NCI-H446 (cell line): ENCODE data around the gene DCAF10.
"Not testable (repeated sequence)": the region's sequence is repeated elsewhere in the genome, so short reads cannot be mapped to it uniquely, and the experiment has no call there.

Source experiments
- DNase-seq, 2 experiments: peaks; one replicate each; lab custom pipeline; 2025; lab: John Stamatoyannopoulos, UW

Gene DCAF10

DNA sequence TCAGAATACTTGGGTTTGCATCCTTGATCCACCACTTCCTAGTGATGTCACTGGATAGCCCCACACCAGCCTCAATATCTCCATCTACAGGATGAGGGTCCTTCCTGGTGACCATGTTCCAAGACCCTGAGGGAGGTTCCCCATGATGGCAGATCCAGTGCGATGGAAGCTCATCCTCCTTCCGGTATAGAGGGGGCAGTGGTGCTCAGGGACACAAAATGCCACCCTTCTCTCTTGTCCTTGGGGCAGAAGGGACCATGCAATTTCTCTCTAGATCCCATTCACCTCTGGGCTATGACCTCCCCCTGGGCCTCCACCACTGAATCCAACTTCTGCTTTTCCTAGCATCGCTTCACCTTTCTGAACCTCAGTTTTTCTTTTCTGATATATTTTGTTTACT, 108.7 kb downstream of the DCAF10 start:
- DNase-seq, result no peak

DNA sequence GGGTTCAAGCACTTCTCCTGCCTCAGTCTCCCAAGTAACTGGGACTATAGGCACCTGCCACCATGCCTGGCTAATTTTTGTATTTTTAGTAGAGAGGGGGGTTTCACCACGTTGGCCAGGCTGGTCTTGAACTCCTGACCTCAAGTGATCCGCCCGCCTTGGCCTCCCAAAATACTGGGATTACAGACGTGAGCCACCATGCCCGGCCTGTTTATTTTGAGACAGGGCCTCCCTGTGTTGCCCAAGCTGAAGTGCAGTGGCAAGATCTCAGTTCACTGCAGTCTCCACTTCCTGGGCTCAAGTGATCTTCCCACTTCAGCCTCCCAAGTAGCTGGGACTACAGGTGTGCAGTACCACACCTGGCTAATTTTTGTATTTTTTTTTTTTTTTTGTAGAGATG, 109.2 kb downstream of the DCAF10 start:
- not testable (repeated sequence) for DNase-seq

DNA sequence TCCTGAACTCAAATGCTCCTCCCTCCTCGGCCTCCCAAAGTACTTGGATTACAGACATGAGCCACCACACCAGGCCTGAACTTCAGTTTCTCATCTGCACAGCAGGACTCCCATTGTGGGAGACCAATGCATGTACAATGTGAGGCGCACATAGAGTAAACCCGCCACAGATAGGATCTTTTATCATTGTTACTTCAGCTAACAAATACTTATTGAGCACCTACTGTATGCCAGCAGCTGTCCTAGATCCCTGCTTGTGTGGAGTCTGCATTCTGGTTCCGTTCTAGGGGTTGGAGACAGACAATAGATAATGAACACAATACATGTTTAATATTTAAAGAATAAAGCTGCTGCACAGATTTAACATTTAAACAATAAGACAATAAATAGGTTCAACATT, 109.7 kb downstream of the DCAF10 start:
- DNase-seq, result no peak

DNA sequence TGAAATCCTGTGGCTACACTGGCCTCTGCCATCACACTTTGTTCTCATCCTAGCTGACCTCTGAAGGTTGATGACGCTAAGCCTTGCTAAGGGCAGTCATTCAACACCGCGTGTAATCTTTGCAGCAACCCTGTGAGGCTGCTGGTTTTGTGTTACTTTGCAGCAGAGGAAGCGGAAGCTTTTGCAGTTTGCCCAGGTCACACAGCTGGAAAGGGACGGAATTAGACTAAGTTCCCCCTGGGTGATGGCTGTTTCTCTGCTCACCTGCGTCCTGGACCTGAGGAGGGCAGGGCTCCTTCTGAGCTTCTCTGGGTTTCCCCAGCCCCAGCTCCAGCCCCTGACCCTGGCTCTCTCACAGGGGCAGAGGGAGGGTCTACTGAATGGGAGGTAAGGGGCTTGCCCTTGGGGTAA, 110.7 kb downstream of the DCAF10 start:
- DNase-seq, result no peak

DNA sequence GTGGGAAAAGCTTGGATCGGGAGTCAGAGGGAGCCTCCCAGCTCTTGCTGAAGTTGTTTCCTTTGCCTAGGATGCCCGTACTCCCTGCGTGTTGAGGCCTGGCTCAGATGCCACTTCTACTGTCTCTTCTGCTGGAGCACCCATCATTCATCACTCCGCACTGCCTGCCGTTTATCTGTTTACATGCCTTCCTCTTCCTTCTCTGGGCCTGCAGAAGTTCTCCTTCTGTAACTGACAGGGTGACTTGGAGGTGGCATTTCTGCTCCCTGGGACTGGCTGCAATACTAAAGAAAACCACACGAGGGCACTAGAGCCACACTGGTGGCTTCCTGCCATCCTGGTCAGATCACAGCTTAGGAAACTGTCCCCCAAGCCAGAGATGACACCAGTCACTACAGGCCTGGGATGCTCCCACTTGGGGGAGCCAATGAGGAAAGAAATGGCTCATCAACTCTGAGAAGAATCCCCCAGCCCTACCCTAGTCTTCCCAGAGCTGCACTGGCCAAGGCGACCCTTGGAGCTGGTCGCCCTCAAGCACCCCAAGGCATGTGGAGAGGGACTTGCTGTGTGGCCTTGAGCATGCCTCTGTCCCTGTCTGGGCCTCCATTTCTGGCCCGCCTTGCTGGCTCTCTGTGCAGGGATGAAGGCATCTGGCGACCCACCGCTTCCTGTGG, 113.0 kb downstream of the DCAF10 start:
- peak; percentile 56 to 80 for DNase-seq

DNA sequence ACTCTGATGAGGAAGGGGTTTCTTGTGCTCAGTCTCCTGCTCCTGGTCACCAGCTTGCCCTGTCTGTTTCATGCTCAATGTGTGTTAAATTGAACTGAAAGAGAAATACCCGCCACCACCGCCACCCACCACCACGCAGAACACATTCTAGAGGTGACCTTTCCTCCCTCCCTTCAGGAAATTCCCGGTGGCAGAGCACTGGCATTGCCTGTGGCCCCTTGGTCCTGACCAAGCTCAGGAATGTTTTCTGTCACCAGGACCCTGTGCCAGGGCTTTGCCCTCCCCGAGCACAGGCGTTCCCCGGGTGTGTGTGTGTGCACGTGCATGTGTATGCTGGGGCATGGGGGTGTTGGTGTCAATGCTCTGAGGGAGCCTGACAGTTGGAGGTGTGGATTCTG, 113.6 kb downstream of the DCAF10 start:
- DNase-seq, result no peak

DNA sequence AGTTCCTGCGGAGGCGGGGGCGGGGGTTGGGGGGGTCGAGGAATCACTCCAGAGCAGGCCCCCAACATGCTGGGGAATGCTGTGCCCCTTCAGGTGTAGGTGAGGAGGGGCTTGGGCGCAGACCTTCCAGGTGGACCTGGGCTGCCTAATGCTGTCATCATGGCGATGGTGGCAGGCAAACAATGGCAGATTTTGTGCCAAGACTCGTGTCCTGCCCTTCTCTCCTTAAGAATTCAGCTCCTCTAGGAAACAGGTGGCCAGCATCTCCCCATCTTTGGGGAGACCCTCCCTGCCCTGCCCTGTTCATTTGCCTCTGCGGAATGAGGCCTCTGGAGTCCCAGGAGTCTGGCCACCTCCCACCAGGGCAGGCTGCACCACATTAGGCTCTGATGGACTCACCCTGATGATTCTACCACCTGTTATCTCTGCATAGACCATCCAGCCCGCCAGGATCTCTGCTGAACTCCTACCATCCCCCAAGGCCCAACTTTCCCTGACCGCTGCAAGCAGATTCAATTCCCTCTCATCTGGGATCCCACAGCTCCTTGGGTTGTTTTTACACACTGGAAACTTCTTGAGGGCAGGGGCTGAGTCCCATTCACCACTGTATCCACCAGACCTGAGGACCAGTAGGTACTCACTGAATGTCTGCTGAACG, 114.2 kb downstream of the DCAF10 start:
- no peak for DNase-seq

DNA sequence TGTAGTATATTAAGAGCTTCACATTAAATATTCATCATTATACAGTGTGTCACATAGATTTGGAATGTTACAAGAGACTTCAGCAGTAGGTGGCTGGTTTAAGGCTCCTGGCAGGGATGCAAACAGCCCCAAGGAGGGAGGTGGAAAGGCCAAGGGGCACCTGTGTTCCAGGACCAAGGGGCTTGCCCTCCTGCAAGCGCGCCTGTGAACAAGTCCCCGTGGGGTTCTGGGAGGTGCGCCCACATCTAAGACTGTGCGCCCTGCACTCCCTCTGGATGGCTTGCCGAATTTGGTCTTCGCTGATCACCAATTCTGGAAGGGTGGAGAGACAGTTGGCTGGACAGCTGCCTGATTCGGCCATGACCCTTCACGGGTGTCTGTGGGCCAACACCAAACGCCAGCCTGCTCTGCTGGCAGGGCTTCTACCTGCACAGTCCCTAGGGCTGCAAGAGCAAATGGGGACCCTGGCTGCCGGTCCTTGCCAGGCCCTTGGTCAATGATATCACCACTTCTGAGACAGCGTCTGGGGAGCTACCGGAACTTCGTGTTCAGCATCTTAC, 115.4 kb downstream of the DCAF10 start:
- DNase-seq, result no peak

DNA sequence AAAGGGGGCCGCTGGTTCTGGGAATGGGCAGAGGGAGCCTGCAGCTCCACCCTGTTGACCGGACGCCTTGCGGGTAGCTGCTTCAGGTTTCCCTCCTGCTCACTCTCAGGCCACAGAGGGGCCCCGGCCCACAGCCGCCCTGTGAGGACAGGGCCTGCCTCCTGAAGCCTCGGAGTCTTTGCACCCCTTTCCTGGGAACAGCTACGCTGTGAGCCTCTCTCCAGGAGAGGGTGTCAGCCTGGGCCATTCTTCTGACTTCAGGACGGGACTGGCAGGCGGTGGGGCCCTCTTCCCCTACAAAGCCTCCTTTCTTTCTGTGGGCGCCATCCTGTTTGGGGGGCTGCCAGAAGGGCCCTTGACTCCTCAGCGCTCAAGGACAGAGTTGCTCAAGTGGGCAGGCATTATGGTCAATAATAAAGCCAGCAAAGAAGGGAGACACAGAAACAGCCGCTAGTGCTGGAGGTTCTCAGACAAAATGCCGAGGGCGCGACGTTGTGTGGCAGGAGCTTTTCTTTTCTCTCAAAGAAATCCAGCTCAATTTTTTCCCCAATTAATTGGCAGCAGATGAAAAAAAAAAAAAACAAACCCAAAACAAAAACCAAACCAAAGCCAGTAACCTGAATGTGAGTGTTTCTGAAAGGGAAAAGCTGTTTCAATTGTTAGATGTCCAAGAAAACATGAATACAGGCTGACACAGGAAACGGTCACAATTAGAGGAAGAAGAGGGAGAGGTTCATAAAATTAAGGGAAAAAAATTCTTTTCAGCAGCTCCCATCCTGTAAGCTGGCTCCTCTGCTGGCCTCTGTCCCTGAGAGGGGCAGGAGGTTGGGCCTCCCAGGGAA, 116.1 kb downstream of the DCAF10 start:
- no peak for DNase-seq
